HCT116 (cell line): ENCODE results near the gene DHRS4L2. TPM values are rescaled to one million over a fixed set of nuclear protein-coding genes. Genes with fewer than 3 reads are reported as not detected.

ENCODE experiments used
- ATAC-seq: fragments of 200-7000 bp; cut with Tn5 transposase; 2 replicates; pipeline ENCODE4 v1.9.1; 2020; ENCODE audit warnings: mild to moderate bottlenecking, moderate library complexity
- BruUV-seq: library from RNA; stranded (reverse); fragments of 400-500 nt; replicated peaks from 2 replicates; lab custom pipeline; 2021; lab: Mats Ljungman, UMichigan
- CTCF ChIA-PET: fragments of 300-600 bp; sonication (Branson Sonifier 250); formaldehyde crosslinking; loops from one replicate; lab custom pipeline; 2021; ENCODE audit warnings: antibody characterized with exemption; lab: Charles Lee
- POLR2A ChIA-PET: fragments of 300-600, 350-600 bp; sonication (Branson Sonifier 250); formaldehyde crosslinking; loops from one replicate; lab custom pipeline; 2021; ENCODE audit warnings: antibody characterized with exemption; lab: Charles Lee
- RAD21 ChIA-PET, 2 experiments: fragments of 300-600 bp; sonication (Branson Sonifier 250); formaldehyde crosslinking; loops; one replicate each; lab custom pipeline; 2023; ENCODE audit warnings: low total read pairs in 2 of 2; ENCODE audit not compliant: uncharacterized antibody in 2 of 2, unreplicated experiment in 2 of 2, low non-redundant PET in 1 of 2; lab: Charles Lee
- DNase-seq: peaks from one replicate; pipeline ENCODE4 v3.0.0-alpha.2; 2010; ENCODE audit warnings: low read depth, low spot score
- H2AFZ ChIP-seq: fragments of 200-600 bp; shearing (Covaris generic), sonication (generic); 2 replicates; pipeline ENCODE4 v1.6.1; 2017; ENCODE audit warnings: low read depth, mixed run types, mixed read lengths, antibody characterized with exemption, low read length; ENCODE audit not compliant: poor library complexity, severe bottlenecking
- H3K27ac ChIP-seq: 2 replicates; pipeline ENCODE4 v1.5.1; 2012; ENCODE audit warnings: low read depth, low read length
- H3K27me3 ChIP-seq: fragments of 200-600 bp; sonication (generic); 2 replicates; pipeline ENCODE4 v1.6.1; 2016; ENCODE audit warnings: mixed run types, low read length, mixed read lengths; ENCODE audit not compliant: insufficient read depth
- H3K36me3 ChIP-seq, 2 experiments: fragments of 200-500 bp in 1 of 2; fragments of 200-600 bp in 1 of 2; sonication (Bioruptor generic) in 1 of 2; sonication (generic) in 1 of 2; 2 replicates each; pipeline versions ENCODE4 v1.5.1 to v1.6.1; 2014 to 2016; ENCODE audit warnings: low read length in 2 of 2, inconsistent platforms in 1 of 2, mixed read lengths in 1 of 2, mixed run types in 1 of 2; ENCODE audit not compliant: insufficient read depth in 2 of 2, control insufficient read depth in 1 of 2
- H3K4me1 ChIP-seq, 2 experiments: fragments of 200-600 bp in 1 of 2; sonication (generic) in 1 of 2; 2 replicates each; pipeline versions ENCODE4 v1.5.1 to v1.6.1; 2012 to 2017; ENCODE audit warnings: low read length in 2 of 2, inconsistent platforms in 1 of 2, mild to moderate bottlenecking in 1 of 2, mixed read lengths in 1 of 2, mixed run types in 1 of 2, moderate library complexity in 1 of 2; ENCODE audit not compliant: insufficient read depth in 2 of 2, control insufficient read depth in 1 of 2
- H3K4me2 ChIP-seq: fragments of 200-600 bp; sonication (generic); 2 replicates; pipeline ENCODE4 v1.6.1; 2017; ENCODE audit warnings: mixed run types, low read length, mixed read lengths
- H3K4me3 ChIP-seq, 2 experiments: fragments of 200-600 bp in 1 of 2; sonication (generic) in 1 of 2; replicated peaks in 1 of 2; 2 replicates each; pipeline ENCODE4 v1.5.1; 2011 to 2016; ENCODE audit warnings: low read length in 2 of 2, control low read depth in 1 of 2, low read depth in 1 of 2, mild to moderate bottlenecking in 1 of 2, mixed read lengths in 1 of 2, mixed run types in 1 of 2
- H3K79me2 ChIP-seq: fragments of 200-600 bp; sonication (generic); 2 replicates; pipeline ENCODE4 v1.6.1; 2017; ENCODE audit warnings: mild to moderate bottlenecking, mixed run types, low read length, moderate library complexity, mixed read lengths; ENCODE audit not compliant: insufficient read depth
- H3K9ac ChIP-seq: fragments of 200-600 bp; sonication (generic); 2 replicates; pipeline ENCODE4 v1.6.1; 2016; ENCODE audit warnings: low read length, mixed read lengths
- H3K9me2 ChIP-seq: fragments of 200-600 bp; sonication (generic), shearing (Covaris generic); 2 replicates; pipeline ENCODE4 v1.6.1; 2017; ENCODE audit warnings: mixed run types, mild to moderate bottlenecking, moderate library complexity; ENCODE audit not compliant: insufficient read depth
- H3K9me3 ChIP-seq, 2 experiments: fragments of 200-500 bp in 1 of 2; fragments of 200-600 bp in 1 of 2; sonication (Bioruptor generic) in 1 of 2; sonication (generic) in 1 of 2; 2 replicates each; pipeline ENCODE4 v1.6.1; 2014 to 2017; ENCODE audit warnings: low read length in 2 of 2, mixed read lengths in 2 of 2, inconsistent platforms in 1 of 2, low read depth in 1 of 2, mild to moderate bottlenecking in 1 of 2, mixed run types in 1 of 2, moderate library complexity in 1 of 2; ENCODE audit not compliant: control insufficient read depth in 1 of 2, insufficient read depth in 1 of 2
- H4K20me1 ChIP-seq: fragments of 200-600 bp; sonication (generic), shearing (Covaris generic); 2 replicates; pipeline ENCODE4 v1.6.1; 2017; ENCODE audit warnings: mixed run types, mild to moderate bottlenecking, moderate library complexity; ENCODE audit not compliant: insufficient read depth
- CBX3 ChIP-seq: IDR thresholded peaks from 2 replicates; pipeline ENCODE4 v1.6.1; 2012; ENCODE audit warnings: low read depth
- CEBPB ChIP-seq: IDR thresholded peaks from 2 replicates; pipeline ENCODE4 v1.6.1; 2012; ENCODE audit warnings: low read depth
- CTCF ChIP-seq, 3 experiments: fragments of 200-600 bp in 1 of 3; sonication (generic) in 1 of 3; IDR thresholded peaks in 2 of 3; conservative IDR thresholded peaks in 1 of 3; 2 replicates each; pipeline ENCODE4 v1.5.1; 2012 to 2017; ENCODE audit warnings: low read depth in 2 of 3, low read length in 2 of 3, antibody characterized with exemption in 1 of 3, borderline replicate concordance in 1 of 3, control low read depth in 1 of 3, mild to moderate bottlenecking in 1 of 3, mixed read lengths in 1 of 3, mixed run types in 1 of 3, moderate library complexity in 1 of 3; ENCODE audit not compliant: insufficient read depth in 1 of 3
- EGR1 ChIP-seq: IDR thresholded peaks from 2 replicates; pipeline ENCODE4 v1.6.1; 2012; ENCODE audit warnings: low read depth
- ELF1 ChIP-seq: IDR thresholded peaks from 2 replicates; pipeline ENCODE4 v1.6.1; 2012; ENCODE audit warnings: low read depth, borderline replicate concordance
- EZH2phosphoT487 ChIP-seq: fragments of 200-600 bp; IDR thresholded peaks from 2 replicates; pipeline ENCODE4 v1.6.1; 2018; ENCODE audit warnings: antibody characterized with exemption, borderline replicate concordance
- JUND ChIP-seq: IDR thresholded peaks from 2 replicates; pipeline ENCODE4 v1.6.1; 2012
- MAX ChIP-seq: IDR thresholded peaks from 2 replicates; pipeline ENCODE4 v1.6.1; 2012
- POLR2A ChIP-seq: IDR thresholded peaks from 2 replicates; pipeline ENCODE4 v1.7.0; 2011; ENCODE audit warnings: borderline replicate concordance; ENCODE audit not compliant: insufficient read depth, insufficient read length; ENCODE audit errors: extremely low read depth
- RAD21 ChIP-seq: IDR thresholded peaks from 2 replicates; pipeline ENCODE4 v1.6.1; 2012; ENCODE audit warnings: low read depth, mild to moderate bottlenecking
- SIN3A ChIP-seq: IDR thresholded peaks from 2 replicates; pipeline ENCODE4 v1.6.1; 2012; ENCODE audit warnings: low read depth
- TCF7L2 ChIP-seq: IDR thresholded peaks from 2 replicates; pipeline ENCODE4 v1.7.0; 2011; ENCODE audit warnings: borderline replicate concordance, inconsistent platforms; ENCODE audit not compliant: insufficient read depth, insufficient read length; ENCODE audit errors: extremely low read depth
- YY1 ChIP-seq: IDR thresholded peaks from 2 replicates; pipeline ENCODE4 v1.6.1; 2011; ENCODE audit warnings: low read length, low read depth, moderate library complexity, mild to moderate bottlenecking; ENCODE audit not compliant: insufficient replicate concordance; ENCODE audit errors: extremely low read depth
- ZBTB33 ChIP-seq: IDR thresholded peaks from 2 replicates; pipeline ENCODE4 v1.6.1; 2011; ENCODE audit warnings: mild to moderate bottlenecking, low read length, moderate library complexity; ENCODE audit not compliant: insufficient replicate concordance; ENCODE audit errors: extremely low read depth
- ZNF274 ChIP-seq: fragments of 200-500 bp; sonication (Bioruptor generic); IDR thresholded peaks from 2 replicates; pipeline ENCODE4 v1.6.1; 2014; ENCODE audit warnings: mild to moderate bottlenecking, low read depth, low read length, inconsistent platforms
- intact Hi-C: fragments of 100-400 bp; cut with micrococcal nuclease; formaldehyde crosslinking; loops from 2 replicates; pipeline ENCODE4 v1.10.0; 2022
- total RNA-seq: library from RNA; stranded (reverse); gene quantifications from one replicate; pipeline ENCODE4 v1.2.1, GENCODE V29; 2021; ENCODE audit not compliant: unreplicated experiment

DHRS4L2 gene
- total RNA-seq, 1 experiment from 2014 or later, result 18.6 TPM

- ChIA-PET CTCF (interaction anchor here (1.8 to 5.7 kb wide), 2 partner anchors 55 to 244 kb away, joined by 5 to 116 read pairs; no protein-coding TSS in a partner anchor), RAD21 (no interaction called here), POLR2A (interaction anchor here (0.6 to 1.1 kb wide), 2 partner anchors 8 to 61 kb away, joined by 3 to 4 read pairs; partner anchors contain the start of genes DCAF11 and NRL)
- Histone ChIP-seq H3K4me2 (peak overlapping the region; percentile 97), H3K27ac (no peak overlapping the region), H3K36me3 (no peaks in the 10 kb centered on the region), H3K9me2 (no peaks in the 10 kb centered on the region), H4K20me1 (no peaks in the 10 kb centered on the region), H3K27me3 (no peaks in the 10 kb centered on the region), H3K4me3 (no peak overlapping the region), H3K9ac (no peak overlapping the region), H3K4me1 (peaks cover 6 to 25% of the 10 kb centered on the region in 2 experiments; a peak in 3 of 4 replicates), H3K9me3 (no peaks in the 10 kb centered on the region), H3K79me2 (no peaks in the 10 kb centered on the region), H2AFZ (no peak overlapping the region)
- DNase-seq (no peak), ATAC-seq (no peak)
- intact Hi-C loops, result no loop called here
- TF ChIP-seq ELF1 (no peak), JUND (no peak), YY1 (no peak), ZNF274 (no peak), TCF7L2 (no peak), POLR2A (no peak), EGR1 (no peak), ZBTB33 (no peak), CTCF (IDR thresholded peaks at IDR 0.05 in 2 of 3, conservative IDR thresholded peaks at IDR 0.05 in 1 of 3; ENCODE audit: borderline replicate concordance in 1 of 3, insufficient read depth in 1 of 3, low read depth in 2 of 3, low read length in 2 of 3) (no peak), SIN3A (no peak), MAX (no peak), CEBPB (no peak), CBX3 (no peak), RAD21 (no peak), EZH2phosphoT487 (no peak)
- BruUV-seq, result no TSS peak
Measured at GRCh38 chr14:24053548-24054323, 65.0 kb downstream of the DHRS4L2 start.
